Endothelial cell of umbilical vein (primary cell): ENCODE data around the gene CFAP43. TPM values are rescaled to one million over a fixed set of nuclear protein-coding genes. Genes with fewer than 3 reads are reported as not detected.

Experiments used
- BruUV-seq: library from RNA; stranded (reverse); fragments of 400-500 nt; replicated peaks from 2 replicates; lab custom pipeline; 2021; lab: Mats Ljungman, UMichigan
- CTCF ChIA-PET: fragments of 300-600, 350-600 bp; sonication (Branson Sonifier 250); formaldehyde crosslinking; loops from one replicate; lab custom pipeline; 2021; ENCODE audit warnings: antibody characterized with exemption, inconsistent platforms; lab: Charles Lee
- POLR2A ChIA-PET: fragments of 300-600, 350-600 bp; sonication (Branson Sonifier 250); formaldehyde crosslinking; loops from one replicate; lab custom pipeline; 2021; ENCODE audit warnings: antibody characterized with exemption, inconsistent platforms; lab: Charles Lee
- DNase-seq: peaks from one replicate; pipeline ENCODE4 v3.0.0-alpha.2; 2011; ENCODE audit warnings: low read depth, low spot score
- FAIRE-seq: peaks from 2 replicates; lab custom pipeline; 2011; peaks lifted over from hg19 to GRCh38; lab: Jason Lieb, UNC
- H2AFZ ChIP-seq: 2 replicates; pipeline ENCODE4 v1.6.0; 2012; ENCODE audit warnings: low read depth, low read length, control low read depth, inconsistent platforms
- H3K27ac ChIP-seq: 2 replicates; pipeline ENCODE4 v1.5.1; 2011; ENCODE audit warnings: low read depth, mild to moderate bottlenecking, control low read depth, low read length, moderate library complexity; ENCODE audit not compliant: insufficient read depth
- H3K27me3 ChIP-seq, 2 experiments: 2 replicates each; pipeline versions ENCODE4 v1.6.0 to v1.6.1; 2011; ENCODE audit warnings: low read length in 2 of 2, mixed read lengths in 1 of 2; ENCODE audit not compliant: control insufficient read depth in 2 of 2, insufficient read depth in 2 of 2
- H3K36me3 ChIP-seq, 2 experiments: 2 replicates in 1 of 2; 3 replicates in 1 of 2; pipeline ENCODE4 v1.5.1; 2011; ENCODE audit warnings: low read length in 2 of 2, mild to moderate bottlenecking in 1 of 2, moderate library complexity in 1 of 2; ENCODE audit not compliant: control insufficient read depth in 2 of 2, insufficient read depth in 2 of 2; ENCODE audit errors: extremely low read depth in 1 of 2
- H3K4me1 ChIP-seq: 3 replicates; pipeline ENCODE4 v1.5.1; 2011; ENCODE audit warnings: mild to moderate bottlenecking, low read length; ENCODE audit not compliant: control insufficient read depth, insufficient read depth; ENCODE audit errors: extremely low read depth
- H3K4me2 ChIP-seq: 2 replicates; pipeline ENCODE4 v1.6.1; 2011; ENCODE audit warnings: low read length, control low read depth, mixed read lengths; ENCODE audit not compliant: insufficient read depth
- H3K4me3 ChIP-seq, 3 experiments: fragments of 200-600 bp in 1 of 3; sonication (generic), shearing (Covaris generic) in 1 of 3; replicated peaks in 1 of 3; 2 replicates each; pipeline ENCODE4 v1.5.1; 2011 to 2016; ENCODE audit warnings: control low read depth in 3 of 3, low read length in 3 of 3, mild to moderate bottlenecking in 2 of 3, inconsistent platforms in 1 of 3, low read depth in 1 of 3, moderate library complexity in 1 of 3; ENCODE audit not compliant: insufficient read depth in 1 of 3
- H3K79me2 ChIP-seq: 2 replicates; pipeline ENCODE4 v1.6.0; 2012; ENCODE audit warnings: low read length, inconsistent platforms; ENCODE audit not compliant: control insufficient read depth, insufficient read depth
- H3K9ac ChIP-seq: replicated peaks from 2 replicates; pipeline ENCODE3; 2011; ENCODE audit warnings: low read length, control low read depth; ENCODE audit not compliant: insufficient read depth; ENCODE audit errors: extremely low read depth
- H3K9me1 ChIP-seq: replicated peaks from 3 replicates; pipeline ENCODE4 v1.6.0; 2011; ENCODE audit warnings: mild to moderate bottlenecking, low read length; ENCODE audit not compliant: control insufficient read depth, insufficient read depth; ENCODE audit errors: extremely low read depth
- H3K9me3 ChIP-seq: replicated peaks from 2 replicates; pipeline ENCODE4 v1.5.1; 2012; ENCODE audit warnings: low read length, inconsistent platforms; ENCODE audit not compliant: control insufficient read depth, insufficient read depth
- H4K20me1 ChIP-seq: replicated peaks from 2 replicates; pipeline ENCODE3; 2011; ENCODE audit warnings: mild to moderate bottlenecking, low read length; ENCODE audit not compliant: control insufficient read depth, insufficient read depth; ENCODE audit errors: extremely low read depth
- CTCF ChIP-seq, 2 donors: IDR thresholded peaks; 1 replicate in 1 of 2; 2 replicates in 1 of 2; pipeline ENCODE4 v1.5.1; 2011; ENCODE audit warnings: low read length in 2 of 2, mild to moderate bottlenecking in 2 of 2, moderate library complexity in 2 of 2, control low read depth in 1 of 2, inconsistent platforms in 1 of 2, low read depth in 1 of 2; ENCODE audit not compliant: insufficient read depth in 1 of 2; ENCODE audit errors: extremely low read depth in 1 of 2
- FOS ChIP-seq: IDR thresholded peaks from 2 replicates; pipeline ENCODE4 v1.6.1; 2011; ENCODE audit warnings: mild to moderate bottlenecking, low read length, moderate library complexity, borderline replicate concordance; ENCODE audit not compliant: insufficient read depth
- dilution Hi-C: fragments of 300-500 bp; cut with MboI; formaldehyde crosslinking; loops from one replicate; pipeline ENCODE4 v1.15.0; 2019; ENCODE audit warnings: low sequenced_read_pairs; ENCODE audit not compliant: extremely low pct_ligation_motif_present
- intact Hi-C: fragments of 100-400 bp; cut with micrococcal nuclease; formaldehyde crosslinking; loops from one replicate; pipeline ENCODE4 v1.10.0; 2022
- polyA plus RNA-seq, 4 experiments: library from polyadenylated mRNA; depleted of rRNA in 3 of 4; stranded (reverse) in 3 of 4; unstranded in 1 of 4; fragments of >200 nt; gene quantifications; 2 replicates each; pipeline versions ENCODE4 v1.2.1 to v1.2.3, GENCODE V29; 2011 to 2012; ENCODE audit warnings: missing spikeins in 1 of 4
- total RNA-seq: library from RNA; stranded (reverse); gene quantifications from 2 replicates; pipeline ENCODE4 v1.2.3, GENCODE V29; 2021

Gene CFAP43
- total and polyA plus RNA-seq, 2 donors (not counting 3 experiments of a cell fraction or from before 2014, with no cell fraction given) = 0.04 TPM; not detected in 1

- H3K9ac ChIP-seq = no peak overlapping the region
- no peak overlapping the region for H3K4me2 ChIP-seq
- H3K9me3 ChIP-seq = no peaks in the 10 kb centered on the region
- DNase-seq (no peak), FAIRE-seq (no peak)
- peaks cover 17 to 33% of the 10 kb centered on the region in 2 experiments for H3K27me3 ChIP-seq
- H3K36me3 ChIP-seq = no peaks in the 10 kb centered on the region
- TF ChIP-seq CTCF (IDR thresholded peaks at IDR 0.05; ENCODE audit: extremely low read depth in 1 of 2, insufficient read depth in 1 of 2, low read depth in 1 of 2, low read length in 2 of 2) = no peak
- no TSS peak for BruUV-seq
- intact Hi-C loops = no loop called here
- dilution Hi-C loops = no loop called here
- H3K79me2 ChIP-seq = no peaks in the 10 kb centered on the region
- H3K4me3 ChIP-seq = no peak overlapping the region
- H3K9me1 ChIP-seq = no peaks in the 10 kb centered on the region
- H2AFZ ChIP-seq = no peak overlapping the region
- no peaks in the 10 kb centered on the region for H3K4me1 ChIP-seq
- ChIA-PET POLR2A (no interaction called here), CTCF (no interaction called here)
- H4K20me1 ChIP-seq = no peaks in the 10 kb centered on the region
- no peak overlapping the region for H3K27ac ChIP-seq
Observed at GRCh38 chr10:104144931-104145330, 87.2 kb downstream of the CFAP43 start.

- no peaks in the 10 kb centered on the region for H3K4me1 ChIP-seq
- H3K27ac ChIP-seq = no peak overlapping the region
- no TSS peak for BruUV-seq
- no peak overlapping the region for H3K4me3 ChIP-seq
- H3K9me1 ChIP-seq = no peaks in the 10 kb centered on the region
- peaks cover 17 to 29% of the 10 kb centered on the region in 2 experiments for H3K27me3 ChIP-seq
- POLR2A ChIA-PET = no interaction called here
- FAIRE-seq (no peak), DNase-seq (no peak)
- no peaks in the 10 kb centered on the region for H3K9me3 ChIP-seq
- intact Hi-C loops = no loop called here
- no peak overlapping the region for H3K9ac ChIP-seq
- no peaks in the 10 kb centered on the region for H4K20me1 ChIP-seq
- H3K4me2 ChIP-seq = no peak overlapping the region
- no peak for TF ChIP-seq FOS
- CTCF ChIA-PET = no interaction called here
- H3K79me2 ChIP-seq = no peaks in the 10 kb centered on the region
- H2AFZ ChIP-seq = no peak overlapping the region
- dilution Hi-C loops = no loop called here
- no peaks in the 10 kb centered on the region for H3K36me3 ChIP-seq
Observed at GRCh38 chr10:104143829-104144228, 88.3 kb downstream of the CFAP43 start.
